Activated T-cell treated with anti-CD3 and anti-CD28 coated beads for 24 hours (primary cell): Measurements from ENCODE around the gene CCDC174.
"Not testable (repeated sequence)": the region's sequence is repeated elsewhere in the genome, so short reads cannot be mapped to it uniquely, and the experiment has no call there.

Source experiments
- DNase-seq: peaks from one replicate; pipeline ENCODE4 v3.0.0-alpha.2; 2020; ENCODE audit warnings: low read depth

Gene CCDC174

GRCh38 chr3:14651440-14652251 is at the start of gene CCDC174:
CCDC174 (plus strand) TSS chr3:14651762; CDS start chr3:14651837, 75 bp downstream.
- DNase-seq = peak; percentile 91

- DNase-seq = no peak
Measured at GRCh38 chr3:14602006-14602803, 49.4 kb upstream of the CCDC174 start.

GRCh38 chr3:14602804-14603644 is 48.5 kb upstream of the CCDC174 start:
- no peak for DNase-seq

GRCh38 chr3:14605067-14605466 is 46.5 kb upstream of the CCDC174 start:
- DNase-seq = no peak

- DNase-seq = no peak
Measured at GRCh38 chr3:14605744-14606143, 45.8 kb upstream of the CCDC174 start.

- DNase-seq = no peak
Measured at GRCh38 chr3:14606669-14607339, 44.8 kb upstream of the CCDC174 start.

GRCh38 chr3:14608298-14608697 is 43.3 kb upstream of the CCDC174 start:
- DNase-seq = no peak

- DNase-seq = not testable (repeated sequence)
Measured at GRCh38 chr3:14609058-14609457, 42.5 kb upstream of the CCDC174 start.

GRCh38 chr3:14609506-14609905 is 42.1 kb upstream of the CCDC174 start:
- DNase-seq = no peak

GRCh38 chr3:14609941-14610340 is 41.6 kb upstream of the CCDC174 start:
- DNase-seq = no peak

- no peak for DNase-seq
Measured at GRCh38 chr3:14614189-14614588, 37.4 kb upstream of the CCDC174 start.

GRCh38 chr3:14614862-14615261 is 36.7 kb upstream of the CCDC174 start:
- DNase-seq = no peak

- no peak for DNase-seq
Measured at GRCh38 chr3:14616606-14617507, 34.7 kb upstream of the CCDC174 start.

GRCh38 chr3:14617508-14618023 is 34.0 kb upstream of the CCDC174 start:
- DNase-seq = no peak

- DNase-seq = no peak
Measured at GRCh38 chr3:14619605-14620004, 32.0 kb upstream of the CCDC174 start.

- no peak for DNase-seq
Measured at GRCh38 chr3:14620512-14620911, 31.1 kb upstream of the CCDC174 start.

- no peak for DNase-seq
Measured at GRCh38 chr3:14621093-14621492, 30.5 kb upstream of the CCDC174 start.

- DNase-seq = no peak
Measured at GRCh38 chr3:14622368-14622767, 29.2 kb upstream of the CCDC174 start.

GRCh38 chr3:14623569-14624051 is 28.0 kb upstream of the CCDC174 start:
- no peak for DNase-seq

- no peak for DNase-seq
Measured at GRCh38 chr3:14624498-14624897, 27.1 kb upstream of the CCDC174 start.
